ENCODE measurements around the gene PPIE.

GRCh38 chr1:39779821-39780220 lies 41.1 kb downstream of the PPIE start:
- TF ChIP-seq POLR2A (IDR thresholded peaks at IDR 0.05) (no peak), EP300 (IDR thresholded peaks at IDR 0.05) (no peak), POLR2AphosphoS5 (IDR thresholded peaks at IDR 0.05) (no peak)
- TF ChIP-seq, protein P1, sequence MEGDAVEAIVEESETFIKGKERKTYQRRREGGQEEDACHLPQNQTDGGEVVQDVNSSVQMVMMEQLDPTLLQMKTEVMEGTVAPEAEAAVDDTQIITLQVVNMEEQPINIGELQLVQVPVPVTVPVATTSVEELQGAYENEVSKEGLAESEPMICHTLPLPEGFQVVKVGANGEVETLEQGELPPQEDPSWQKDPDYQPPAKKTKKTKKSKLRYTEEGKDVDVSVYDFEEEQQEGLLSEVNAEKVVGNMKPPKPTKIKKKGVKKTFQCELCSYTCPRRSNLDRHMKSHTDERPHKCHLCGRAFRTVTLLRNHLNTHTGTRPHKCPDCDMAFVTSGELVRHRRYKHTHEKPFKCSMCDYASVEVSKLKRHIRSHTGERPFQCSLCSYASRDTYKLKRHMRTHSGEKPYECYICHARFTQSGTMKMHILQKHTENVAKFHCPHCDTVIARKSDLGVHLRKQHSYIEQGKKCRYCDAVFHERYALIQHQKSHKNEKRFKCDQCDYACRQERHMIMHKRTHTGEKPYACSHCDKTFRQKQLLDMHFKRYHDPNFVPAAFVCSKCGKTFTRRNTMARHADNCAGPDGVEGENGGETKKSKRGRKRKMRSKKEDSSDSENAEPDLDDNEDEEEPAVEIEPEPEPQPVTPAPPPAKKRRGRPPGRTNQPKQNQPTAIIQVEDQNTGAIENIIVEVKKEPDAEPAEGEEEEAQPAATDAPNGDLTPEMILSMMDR (IDR thresholded peaks at IDR 0.05) = no peak

Data from sigmoid colon (tissue), 4 donors.